ENCODE results near the gene GID8.

The GID8 gene

GRCh38 chr20:62996596-62996982 lies 58.6 kb downstream of the GID8 start:
- no peak for DNase-seq (ENCODE audit: low spot score)
- H3K27ac ChIP-seq, result no peak overlapping the region
- TF ChIP-seq, protein P1, sequence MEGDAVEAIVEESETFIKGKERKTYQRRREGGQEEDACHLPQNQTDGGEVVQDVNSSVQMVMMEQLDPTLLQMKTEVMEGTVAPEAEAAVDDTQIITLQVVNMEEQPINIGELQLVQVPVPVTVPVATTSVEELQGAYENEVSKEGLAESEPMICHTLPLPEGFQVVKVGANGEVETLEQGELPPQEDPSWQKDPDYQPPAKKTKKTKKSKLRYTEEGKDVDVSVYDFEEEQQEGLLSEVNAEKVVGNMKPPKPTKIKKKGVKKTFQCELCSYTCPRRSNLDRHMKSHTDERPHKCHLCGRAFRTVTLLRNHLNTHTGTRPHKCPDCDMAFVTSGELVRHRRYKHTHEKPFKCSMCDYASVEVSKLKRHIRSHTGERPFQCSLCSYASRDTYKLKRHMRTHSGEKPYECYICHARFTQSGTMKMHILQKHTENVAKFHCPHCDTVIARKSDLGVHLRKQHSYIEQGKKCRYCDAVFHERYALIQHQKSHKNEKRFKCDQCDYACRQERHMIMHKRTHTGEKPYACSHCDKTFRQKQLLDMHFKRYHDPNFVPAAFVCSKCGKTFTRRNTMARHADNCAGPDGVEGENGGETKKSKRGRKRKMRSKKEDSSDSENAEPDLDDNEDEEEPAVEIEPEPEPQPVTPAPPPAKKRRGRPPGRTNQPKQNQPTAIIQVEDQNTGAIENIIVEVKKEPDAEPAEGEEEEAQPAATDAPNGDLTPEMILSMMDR (conservative IDR thresholded peaks at IDR 0.05; ENCODE audit: low read depth), result no peak
- CTCF ChIA-PET, result interaction anchor here (0.6 to 1.8 kb wide), 2 partner anchors 24 to 140 kb away, joined by 3 to 4 read pairs; no protein-coding TSS in a partner anchor
- POLR2A ChIA-PET (ENCODE audit: low non-redundant PET), result no interaction called here

GRCh38 chr20:62997417-62998035 lies 59.6 kb downstream of the GID8 start:
- ChIA-PET POLR2A (ENCODE audit: low non-redundant PET) (no interaction called here), CTCF (interaction anchor here (1.8 kb wide), 1 partner anchor 25 kb away, joined by 4 read pairs; no protein-coding TSS in a partner anchor)
- TF ChIP-seq, protein P1 (conservative IDR thresholded peaks at IDR 0.05; ENCODE audit: low read depth), result no peak
- H3K27ac ChIP-seq, result no peak overlapping the region
- no peak for DNase-seq (ENCODE audit: low spot score)

All from RWPE1 (cell line).